Keratinocyte (primary cell): ENCODE measurements around the gene DPM3.
"Not testable (repeated sequence)": the region's sequence is repeated elsewhere in the genome, so short reads cannot be mapped to it uniquely, and the experiment has no call there.

ENCODE experiments used
- EZH2 ChIP-seq: IDR thresholded peaks from one replicate; pipeline ENCODE4 v1.6.1; 2012; ENCODE audit warnings: inconsistent platforms, mild to moderate bottlenecking, low read length, moderate library complexity
- TF ChIP-seq, protein P1 (sequence below), 3 experiments: IDR thresholded peaks in 1 of 3; conservative IDR thresholded peaks in 1 of 3; optimal IDR thresholded peaks in 1 of 3; 2 replicates in 2 of 3; 3 replicates in 1 of 3; pipeline versions ENCODE3 to v1.5.1; 2011; ENCODE audit warnings: low read length in 3 of 3, mild to moderate bottlenecking in 3 of 3, moderate library complexity in 2 of 3, control low read depth in 1 of 3, inconsistent platforms in 1 of 3; ENCODE audit not compliant: insufficient read depth in 2 of 3; ENCODE audit errors: extremely low read depth in 1 of 3

- TF ChIP-seq, protein P1, sequence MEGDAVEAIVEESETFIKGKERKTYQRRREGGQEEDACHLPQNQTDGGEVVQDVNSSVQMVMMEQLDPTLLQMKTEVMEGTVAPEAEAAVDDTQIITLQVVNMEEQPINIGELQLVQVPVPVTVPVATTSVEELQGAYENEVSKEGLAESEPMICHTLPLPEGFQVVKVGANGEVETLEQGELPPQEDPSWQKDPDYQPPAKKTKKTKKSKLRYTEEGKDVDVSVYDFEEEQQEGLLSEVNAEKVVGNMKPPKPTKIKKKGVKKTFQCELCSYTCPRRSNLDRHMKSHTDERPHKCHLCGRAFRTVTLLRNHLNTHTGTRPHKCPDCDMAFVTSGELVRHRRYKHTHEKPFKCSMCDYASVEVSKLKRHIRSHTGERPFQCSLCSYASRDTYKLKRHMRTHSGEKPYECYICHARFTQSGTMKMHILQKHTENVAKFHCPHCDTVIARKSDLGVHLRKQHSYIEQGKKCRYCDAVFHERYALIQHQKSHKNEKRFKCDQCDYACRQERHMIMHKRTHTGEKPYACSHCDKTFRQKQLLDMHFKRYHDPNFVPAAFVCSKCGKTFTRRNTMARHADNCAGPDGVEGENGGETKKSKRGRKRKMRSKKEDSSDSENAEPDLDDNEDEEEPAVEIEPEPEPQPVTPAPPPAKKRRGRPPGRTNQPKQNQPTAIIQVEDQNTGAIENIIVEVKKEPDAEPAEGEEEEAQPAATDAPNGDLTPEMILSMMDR (optimal IDR thresholded peaks at IDR 0.05 in 1 of 3, IDR thresholded peaks at IDR 0.05 in 1 of 3, conservative IDR thresholded peaks at IDR 0.05 in 1 of 3; ENCODE audit: extremely low read depth in 1 of 3, insufficient read depth in 2 of 3, low read length in 3 of 3) = not testable (repeated sequence)
- TF ChIP-seq EZH2 = not testable (repeated sequence)
These were observed 22.2 kb downstream of the DPM3 start for GRCh38 chr1:155118090-155118489.
